AG09309 (cell line): ENCODE results near the gene PML.

Source experiments
- DNase-seq: peaks from one replicate; pipeline ENCODE4 v3.0.0-alpha.2; 2010; ENCODE audit warnings: low read depth
- H3K4me3 ChIP-seq: 2 replicates; pipeline ENCODE4 v1.5.1; 2011; ENCODE audit warnings: mild to moderate bottlenecking, low read depth, low read length, moderate library complexity; ENCODE audit not compliant: control insufficient read depth
- TF ChIP-seq, protein P1 (sequence below): IDR thresholded peaks from 2 replicates; pipeline ENCODE4 v1.5.1; 2011; ENCODE audit warnings: mild to moderate bottlenecking, low read depth, low read length, inconsistent platforms; ENCODE audit not compliant: insufficient read depth, control insufficient read depth; ENCODE audit errors: missing control alignments

Gene PML

DNA sequence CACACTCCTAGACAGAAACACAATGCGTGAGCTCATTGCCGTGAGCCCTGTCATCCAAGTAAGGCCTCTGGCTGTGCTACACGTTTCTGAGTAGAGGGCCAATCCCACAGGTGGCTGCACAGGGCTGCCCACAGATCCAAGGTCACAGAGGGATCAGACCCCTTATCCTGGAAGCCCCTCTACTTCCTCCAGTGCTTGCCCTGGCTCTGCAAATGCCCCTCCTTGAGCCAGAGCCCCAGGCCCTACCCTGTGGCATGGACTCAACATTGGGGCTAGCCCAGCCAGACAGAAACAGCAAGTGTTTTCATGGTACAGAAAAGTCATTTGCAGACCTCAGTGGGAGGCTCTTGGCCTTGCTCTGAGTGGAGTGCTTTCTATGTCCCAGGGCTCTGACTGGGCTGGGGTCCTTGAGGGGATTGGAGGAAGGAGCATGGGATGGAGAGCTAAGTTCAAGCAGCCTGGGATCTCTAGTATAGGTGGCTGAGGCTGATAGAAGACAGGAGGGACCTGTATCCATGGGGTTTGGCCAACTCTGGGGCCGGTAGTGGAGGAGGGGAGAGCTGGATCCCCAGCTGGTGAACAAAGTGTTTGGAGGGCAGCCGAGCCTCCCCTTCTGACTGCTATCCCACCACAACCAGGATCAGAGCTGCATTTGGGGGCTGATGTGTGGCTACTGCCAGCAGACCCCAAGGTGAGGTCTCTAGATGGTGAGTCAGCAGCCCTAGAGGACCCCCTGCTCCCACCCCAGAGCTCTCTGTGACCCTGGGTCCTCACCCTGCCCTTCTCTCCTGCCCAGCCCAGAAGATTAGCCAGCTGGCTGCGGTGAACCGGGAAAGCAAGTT lies 49.1 kb downstream of the PML start:
- DNase-seq, result no peak
- TF ChIP-seq, protein P1, sequence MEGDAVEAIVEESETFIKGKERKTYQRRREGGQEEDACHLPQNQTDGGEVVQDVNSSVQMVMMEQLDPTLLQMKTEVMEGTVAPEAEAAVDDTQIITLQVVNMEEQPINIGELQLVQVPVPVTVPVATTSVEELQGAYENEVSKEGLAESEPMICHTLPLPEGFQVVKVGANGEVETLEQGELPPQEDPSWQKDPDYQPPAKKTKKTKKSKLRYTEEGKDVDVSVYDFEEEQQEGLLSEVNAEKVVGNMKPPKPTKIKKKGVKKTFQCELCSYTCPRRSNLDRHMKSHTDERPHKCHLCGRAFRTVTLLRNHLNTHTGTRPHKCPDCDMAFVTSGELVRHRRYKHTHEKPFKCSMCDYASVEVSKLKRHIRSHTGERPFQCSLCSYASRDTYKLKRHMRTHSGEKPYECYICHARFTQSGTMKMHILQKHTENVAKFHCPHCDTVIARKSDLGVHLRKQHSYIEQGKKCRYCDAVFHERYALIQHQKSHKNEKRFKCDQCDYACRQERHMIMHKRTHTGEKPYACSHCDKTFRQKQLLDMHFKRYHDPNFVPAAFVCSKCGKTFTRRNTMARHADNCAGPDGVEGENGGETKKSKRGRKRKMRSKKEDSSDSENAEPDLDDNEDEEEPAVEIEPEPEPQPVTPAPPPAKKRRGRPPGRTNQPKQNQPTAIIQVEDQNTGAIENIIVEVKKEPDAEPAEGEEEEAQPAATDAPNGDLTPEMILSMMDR, result no peak
- no peak overlapping the region for H3K4me3 ChIP-seq

DNA sequence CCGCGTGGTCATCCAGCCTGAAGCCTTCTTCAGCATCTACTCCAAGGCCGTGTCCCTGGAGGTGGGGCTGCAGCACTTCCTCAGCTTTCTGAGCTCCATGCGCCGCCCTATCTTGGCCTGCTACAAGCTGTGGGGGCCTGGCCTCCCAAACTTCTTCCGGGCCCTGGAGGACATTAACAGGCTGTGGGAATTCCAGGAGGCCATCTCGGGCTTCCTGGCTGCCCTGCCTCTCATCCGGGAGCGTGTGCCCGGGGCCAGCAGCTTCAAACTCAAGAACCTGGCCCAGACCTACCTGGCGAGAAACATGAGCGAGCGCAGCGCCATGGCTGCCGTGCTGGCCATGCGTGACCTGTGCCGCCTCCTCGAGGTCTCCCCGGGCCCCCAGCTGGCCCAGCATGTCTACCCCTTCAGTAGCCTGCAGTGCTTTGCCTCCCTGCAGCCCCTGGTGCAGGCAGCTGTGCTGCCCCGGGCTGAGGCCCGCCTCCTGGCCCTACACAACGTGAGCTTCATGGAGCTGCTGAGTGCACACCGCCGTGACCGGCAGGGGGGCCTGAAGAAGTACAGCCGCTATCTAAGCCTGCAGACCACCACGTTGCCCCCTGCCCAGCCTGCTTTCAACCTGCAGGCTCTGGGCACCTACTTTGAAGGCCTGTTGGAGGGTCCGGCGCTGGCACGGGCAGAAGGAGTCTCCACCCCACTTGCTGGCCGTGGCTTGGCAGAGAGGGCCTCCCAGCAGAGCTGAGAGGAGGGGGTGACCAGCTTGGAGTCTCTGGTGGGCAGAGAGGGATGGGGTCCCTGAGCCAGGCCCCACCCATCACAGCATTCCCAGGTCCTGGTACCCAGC lies 50.0 kb downstream of the PML start:
- TF ChIP-seq, protein P1, result no peak
- H3K4me3 ChIP-seq, result no peak overlapping the region
- DNase-seq, result no peak

DNA sequence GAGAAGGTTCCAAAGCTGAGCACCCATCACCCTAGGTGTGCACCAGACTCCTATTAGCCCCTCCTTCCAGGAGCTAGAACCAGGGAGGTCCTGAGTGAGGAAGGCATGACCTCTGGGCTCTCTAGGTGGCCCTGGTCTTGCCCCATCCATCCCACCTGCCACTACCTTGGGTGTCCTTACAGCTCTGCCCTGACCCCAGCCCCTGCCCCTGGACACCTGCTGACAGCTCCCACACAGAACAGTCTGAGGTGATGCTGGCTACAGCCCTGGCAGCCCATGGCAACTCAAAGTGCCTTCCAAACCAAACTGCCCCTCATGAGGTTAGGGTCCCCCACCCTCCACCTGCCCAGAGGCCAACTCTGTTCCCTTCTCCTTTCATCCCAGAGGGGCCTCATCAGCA lies 50.7 kb downstream of the PML start:
- no peak overlapping the region for H3K4me3 ChIP-seq
- TF ChIP-seq, protein P1, result no peak
- no peak for DNase-seq

DNA sequence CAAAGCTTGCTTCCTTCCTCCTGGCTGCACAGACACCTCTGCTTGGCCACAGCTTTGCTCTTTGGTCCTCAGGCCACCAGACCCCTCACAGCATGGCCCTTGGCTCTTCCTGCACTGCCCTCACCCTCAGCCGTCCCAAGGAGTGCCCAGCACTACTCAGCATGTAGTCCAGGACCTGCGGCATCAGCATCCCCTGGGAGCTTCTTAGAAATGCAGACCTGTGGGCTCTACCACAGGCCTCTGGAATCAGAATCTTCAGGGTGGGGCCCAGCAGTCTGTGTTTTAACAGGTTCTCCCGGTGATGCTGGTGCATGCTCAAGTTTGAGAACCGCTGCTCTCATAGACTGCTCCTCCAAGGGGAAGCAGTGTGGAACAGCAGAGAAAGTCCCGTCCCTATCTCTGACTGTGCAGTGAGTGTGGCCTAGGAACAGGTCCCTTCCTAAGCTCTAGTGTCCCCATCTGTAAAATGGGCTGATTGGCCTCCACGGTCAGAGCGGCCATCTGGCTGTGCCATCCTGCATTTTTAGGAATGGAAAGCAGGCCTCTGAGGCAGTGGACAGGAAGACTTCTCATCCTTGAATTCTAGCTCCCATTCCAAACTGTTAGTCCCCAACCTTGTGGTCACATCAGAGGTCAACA lies 51.2 kb downstream of the PML start:
- no peak overlapping the region for H3K4me3 ChIP-seq
- TF ChIP-seq, protein P1, result no peak
- no peak for DNase-seq

DNA sequence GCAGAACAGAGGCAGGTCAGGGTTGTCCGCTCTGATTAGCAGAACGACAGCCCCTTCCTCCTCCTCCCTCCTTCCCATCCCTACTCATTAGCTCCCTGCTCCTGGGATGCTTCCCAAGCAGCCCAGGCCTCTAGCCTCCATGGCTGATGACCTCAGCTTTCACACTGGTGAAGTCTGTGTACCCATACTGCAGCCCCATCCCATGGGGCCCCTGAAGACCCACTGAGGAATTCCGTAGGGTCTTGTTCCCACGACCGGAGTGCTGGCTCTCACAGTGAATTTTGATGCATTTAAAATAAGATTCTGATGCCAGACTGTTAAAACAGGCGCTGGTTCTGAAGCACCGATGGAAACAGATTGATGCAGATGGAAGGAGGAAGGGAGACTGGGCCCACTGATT lies 51.8 kb downstream of the PML start:
- DNase-seq, result no peak
- H3K4me3 ChIP-seq, result no peak overlapping the region
- TF ChIP-seq, protein P1, result no peak

DNA sequence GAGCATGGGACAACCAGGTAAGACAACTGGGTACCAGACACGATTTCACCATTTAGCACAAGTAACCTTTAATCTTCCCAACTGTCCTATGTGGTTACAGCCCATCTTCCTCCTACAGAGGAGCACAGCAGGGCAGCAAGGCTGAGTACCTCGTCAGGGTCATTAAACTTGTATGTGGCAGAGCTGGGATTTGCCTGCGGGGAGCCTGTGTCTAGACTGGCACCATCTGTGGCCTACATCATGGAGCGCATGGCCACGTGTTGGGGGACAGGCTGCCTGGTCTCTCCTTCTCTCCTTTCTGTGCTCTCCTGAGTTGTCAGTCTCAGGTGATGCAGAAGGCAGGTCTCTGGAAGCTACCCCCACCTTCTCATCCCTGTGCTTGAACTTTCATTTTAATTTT lies 55.6 kb downstream of the PML start:
- no peak overlapping the region for H3K4me3 ChIP-seq
- no peak for DNase-seq
- TF ChIP-seq, protein P1, result no peak
